ENCODE data around the gene OTOG. TPM values are rescaled to one million over a fixed set of nuclear protein-coding genes. Genes with fewer than 3 reads are reported as not detected.
A peak's percentile ranks its signal among the peaks of the same experiment; 100 is the strongest.

OTOG gene
- total RNA-seq, 3 donors from 2014 or later, result 0.06 TPM; not detected in 2

GRCh38 chr11:17529844-17530185 is 17.2 kb upstream of the OTOG start:
- intact Hi-C loops (cut with DNase I, micrococcal nuclease), result no loop called here
- Histone ChIP-seq H3K4me1 (ENCODE audit: low read depth) (peaks cover 11% of the 10 kb centered on the region), H3K4me3 (no peak overlapping the region), H3K9me3 (no peaks in the 10 kb centered on the region), H3K36me3 (ENCODE audit: low read depth) (no peaks in the 10 kb centered on the region)
- ATAC-seq (no peak), DNase-seq (no peak)
- no peak for TF ChIP-seq CTCF (IDR thresholded peaks at IDR 0.05)

- intact Hi-C loops (cut with DNase I, micrococcal nuclease), result no loop called here
- DNase-seq (no peak), ATAC-seq (peak; percentile 50)
- H3K4me1 ChIP-seq (ENCODE audit: low read depth), result peaks cover 11% of the 10 kb centered on the region
- no peak overlapping the region for H3K4me3 ChIP-seq
- no peaks in the 10 kb centered on the region for H3K36me3 ChIP-seq (ENCODE audit: low read depth)
- H3K9me3 ChIP-seq, result no peaks in the 10 kb centered on the region
- no peak for TF ChIP-seq CTCF (IDR thresholded peaks at IDR 0.05)
Observed at GRCh38 chr11:17531071-17531600, 15.9 kb upstream of the OTOG start.

- H3K36me3 ChIP-seq (ENCODE audit: low read depth), result no peaks in the 10 kb centered on the region
- intact Hi-C loops (cut with DNase I, micrococcal nuclease), result no loop called here
- H3K4me3 ChIP-seq, result no peak overlapping the region
- ATAC-seq, result peak; percentile 76
- no peaks in the 10 kb centered on the region for H3K9me3 ChIP-seq
- DNase-seq, result peak in 1 of 3 donors; percentile 18
- no peak for TF ChIP-seq CTCF (IDR thresholded peaks at IDR 0.05)
- peaks cover 11% of the 10 kb centered on the region for H3K4me1 ChIP-seq (ENCODE audit: low read depth)
Observed at GRCh38 chr11:17531636-17532113, 15.4 kb upstream of the OTOG start.

- intact Hi-C loops (cut with DNase I, micrococcal nuclease), result no loop called here
- TF ChIP-seq CTCF (IDR thresholded peaks at IDR 0.05), result no peak
- Histone ChIP-seq H3K36me3 (ENCODE audit: low read depth) (no peaks in the 10 kb centered on the region), H3K9me3 (no peaks in the 10 kb centered on the region), H3K4me3 (no peak overlapping the region), H3K4me1 (ENCODE audit: low read depth) (peaks cover 15% of the 10 kb centered on the region)
- DNase-seq, result no peak
- no peak for ATAC-seq
Observed at GRCh38 chr11:17532784-17533183, 14.3 kb upstream of the OTOG start.

GRCh38 chr11:17533341-17533740 is 13.7 kb upstream of the OTOG start:
- no peak for TF ChIP-seq CTCF (IDR thresholded peaks at IDR 0.05)
- DNase-seq (no peak), ATAC-seq (no peak)
- no peaks in the 10 kb centered on the region for H3K36me3 ChIP-seq (ENCODE audit: low read depth)
- intact Hi-C loops (cut with DNase I, micrococcal nuclease), result no loop called here
- H3K9me3 ChIP-seq, result no peaks in the 10 kb centered on the region
- peaks cover 15% of the 10 kb centered on the region for H3K4me1 ChIP-seq (ENCODE audit: low read depth)
- no peak overlapping the region for H3K4me3 ChIP-seq

Measured in mucosa of descending colon (tissue), 3 donors.